Measurements from ENCODE around the gene NCKAP5.

DNA sequence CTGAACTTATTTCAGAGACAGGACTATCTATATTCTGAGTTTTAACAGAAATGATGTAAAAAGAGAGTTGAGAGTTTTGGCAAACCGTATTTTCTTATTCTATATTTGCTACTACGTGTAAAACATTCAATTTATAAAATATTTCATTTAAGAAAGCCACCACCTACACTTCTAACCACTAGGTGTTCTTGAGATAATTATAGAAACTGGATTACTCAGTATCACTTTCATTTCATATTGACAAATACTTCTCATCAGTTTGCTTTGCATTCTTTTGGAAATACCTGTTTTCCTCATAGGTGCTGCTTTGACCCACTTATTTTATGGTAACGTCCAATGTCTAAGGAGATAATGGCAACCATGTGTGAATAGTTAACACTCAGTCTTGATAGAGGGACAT is 794.9 kb downstream of the NCKAP5 start:
- no peak for TF ChIP-seq POLR2A (IDR thresholded peaks at IDR 0.05)
- TF ChIP-seq, protein P1, sequence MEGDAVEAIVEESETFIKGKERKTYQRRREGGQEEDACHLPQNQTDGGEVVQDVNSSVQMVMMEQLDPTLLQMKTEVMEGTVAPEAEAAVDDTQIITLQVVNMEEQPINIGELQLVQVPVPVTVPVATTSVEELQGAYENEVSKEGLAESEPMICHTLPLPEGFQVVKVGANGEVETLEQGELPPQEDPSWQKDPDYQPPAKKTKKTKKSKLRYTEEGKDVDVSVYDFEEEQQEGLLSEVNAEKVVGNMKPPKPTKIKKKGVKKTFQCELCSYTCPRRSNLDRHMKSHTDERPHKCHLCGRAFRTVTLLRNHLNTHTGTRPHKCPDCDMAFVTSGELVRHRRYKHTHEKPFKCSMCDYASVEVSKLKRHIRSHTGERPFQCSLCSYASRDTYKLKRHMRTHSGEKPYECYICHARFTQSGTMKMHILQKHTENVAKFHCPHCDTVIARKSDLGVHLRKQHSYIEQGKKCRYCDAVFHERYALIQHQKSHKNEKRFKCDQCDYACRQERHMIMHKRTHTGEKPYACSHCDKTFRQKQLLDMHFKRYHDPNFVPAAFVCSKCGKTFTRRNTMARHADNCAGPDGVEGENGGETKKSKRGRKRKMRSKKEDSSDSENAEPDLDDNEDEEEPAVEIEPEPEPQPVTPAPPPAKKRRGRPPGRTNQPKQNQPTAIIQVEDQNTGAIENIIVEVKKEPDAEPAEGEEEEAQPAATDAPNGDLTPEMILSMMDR (IDR thresholded peaks at IDR 0.05 in 8 of 11, conservative IDR thresholded peaks at IDR 0.05 in 3 of 11) = no peak

Data from spleen (tissue), 7 donors.